ENCODE results near the gene ESRRB. TPM values are rescaled to one million over a fixed set of nuclear protein-coding genes. Genes with fewer than 3 reads are reported as not detected.

Gene ESRRB
- total and polyA plus RNA-seq, 7 donors: 0.17 to 9.9 (median 2.5) TPM

- Histone ChIP-seq H3K27ac (no peak overlapping the region), H3K4me1 (no peaks in the 10 kb centered on the region), H3K36me3 (ENCODE audit: insufficient read depth in 1 of 2, low read depth in 1 of 2) (no peaks in the 10 kb centered on the region), H3K4me3 (no peak overlapping the region), H3K9me3 (no peaks in the 10 kb centered on the region), H3K27me3 (ENCODE audit: insufficient read depth in 3 of 3, low read length in 2 of 3) (peaks cover 0 to 1% (median 0%) of the 10 kb centered on the region in 3 donors)
- DNase-seq (no peak), ATAC-seq (no peak)
- TF ChIP-seq CTCF (IDR thresholded peaks at IDR 0.05): no peak
- intact Hi-C loops (cut with DNase I): no loop called here
- 93 to 94% (median 93%) methylated on average over 7 of the region's 7 CpGs for WGBS, 3 donors
Measured at GRCh38 chr14:76390621-76391020, 14.7 kb downstream of the ESRRB start.

GRCh38 chr14:76391981-76392690 is 16.2 kb downstream of the ESRRB start:
- TF ChIP-seq CTCF (IDR thresholded peaks at IDR 0.05): no peak
- Histone ChIP-seq H3K36me3 (ENCODE audit: insufficient read depth in 1 of 2, low read depth in 1 of 2) (no peaks in the 10 kb centered on the region), H3K4me1 (no peaks in the 10 kb centered on the region), H3K9me3 (no peaks in the 10 kb centered on the region), H3K4me3 (no peak overlapping the region), H3K27me3 (ENCODE audit: insufficient read depth in 3 of 3, low read length in 2 of 3) (peaks cover 0 to 1% (median 0%) of the 10 kb centered on the region in 3 donors), H3K27ac (no peak overlapping the region)
- ATAC-seq: peak in 2 of 4 donors; percentile 43 to 56
- no peak for DNase-seq
- 76 to 80% (median 78%) methylated on average over 12 of the region's 12 CpGs for WGBS, 3 donors
- intact Hi-C loops (cut with DNase I): no loop called here

DNA sequence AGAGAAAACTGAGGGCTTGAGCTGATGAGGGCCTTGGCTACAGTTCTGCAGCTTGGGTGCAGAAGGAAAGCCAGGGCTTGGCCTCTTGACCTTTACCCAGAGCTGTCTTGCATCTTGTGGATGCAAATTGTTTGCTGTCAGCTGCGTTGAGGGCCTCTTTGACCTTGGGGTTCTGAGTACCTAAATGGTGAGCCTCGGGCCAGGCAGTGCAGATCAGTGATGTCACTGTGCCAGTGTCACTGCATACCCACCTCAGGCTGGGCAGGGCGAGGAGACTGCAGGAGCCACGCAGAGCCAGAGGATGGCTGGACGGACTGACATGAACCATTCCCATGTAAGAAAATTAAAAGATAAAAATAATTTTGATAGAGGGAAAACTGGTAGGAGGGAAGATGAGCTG is 18.6 kb downstream of the ESRRB start:
- Histone ChIP-seq H3K27ac (no peak overlapping the region), H3K36me3 (ENCODE audit: insufficient read depth in 1 of 2, low read depth in 1 of 2) (no peaks in the 10 kb centered on the region), H3K9me3 (no peaks in the 10 kb centered on the region), H3K4me1 (no peaks in the 10 kb centered on the region), H3K4me3 (no peak overlapping the region), H3K27me3 (ENCODE audit: insufficient read depth in 3 of 3, low read length in 2 of 3) (peaks cover 0 to 1% (median 0%) of the 10 kb centered on the region in 3 donors)
- WGBS, 3 donors: 80 to 90% (median 83%) methylated on average over 5 of the region's 5 CpGs
- DNase-seq (no peak), ATAC-seq (no peak)
- intact Hi-C loops (cut with DNase I): no loop called here
- TF ChIP-seq CTCF (IDR thresholded peaks at IDR 0.05): no peak

DNA sequence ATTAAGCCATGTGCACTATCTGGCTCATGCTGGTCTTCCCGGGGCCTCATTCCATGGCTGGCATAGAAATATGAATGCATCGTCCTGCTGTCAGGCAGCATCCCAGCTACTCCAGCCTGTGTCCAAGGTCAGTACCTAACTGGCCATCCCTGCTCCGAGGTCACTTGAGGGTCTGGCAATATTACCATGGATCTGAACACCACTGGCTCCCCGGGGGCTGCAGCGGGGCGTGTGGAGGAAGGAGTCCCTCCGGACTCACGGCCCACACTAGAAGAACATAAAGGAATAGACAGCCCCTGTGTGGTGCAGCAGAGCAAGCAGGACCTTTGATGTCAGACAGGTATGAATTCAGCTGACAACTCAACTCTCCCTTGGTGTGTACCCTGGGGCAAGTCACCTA is 19.2 kb downstream of the ESRRB start:
- TF ChIP-seq CTCF (IDR thresholded peaks at IDR 0.05): no peak
- ATAC-seq (no peak), DNase-seq (no peak)
- H3K27ac ChIP-seq: no peak overlapping the region
- H3K27me3 ChIP-seq (ENCODE audit: insufficient read depth in 3 of 3, low read length in 2 of 3): peaks cover 0 to 1% (median 0%) of the 10 kb centered on the region in 3 donors
- WGBS, 3 donors: 83 to 89% (median 83%) methylated on average over 8 of the region's 8 CpGs
- intact Hi-C loops (cut with DNase I): no loop called here
- no peak overlapping the region for H3K4me3 ChIP-seq
- no peaks in the 10 kb centered on the region for H3K4me1 ChIP-seq
- H3K9me3 ChIP-seq: no peaks in the 10 kb centered on the region
- no peaks in the 10 kb centered on the region for H3K36me3 ChIP-seq (ENCODE audit: insufficient read depth in 1 of 2, low read depth in 1 of 2)
